GM21737 (cell line): Measurements from ENCODE around the gene LRRN2.
"Not testable (repeated sequence)": the region's sequence is repeated elsewhere in the genome, so short reads cannot be mapped to it uniquely, and the experiment has no call there.

Experiments used
- ATAC-seq: cut with Tn5 transposase; IDR thresholded peaks from one replicate; pipeline ENCODE4 v1.9.1; 2021; ENCODE audit warnings: mild to moderate bottlenecking, moderate library complexity; ENCODE audit not compliant: unreplicated experiment

Gene LRRN2

DNA sequence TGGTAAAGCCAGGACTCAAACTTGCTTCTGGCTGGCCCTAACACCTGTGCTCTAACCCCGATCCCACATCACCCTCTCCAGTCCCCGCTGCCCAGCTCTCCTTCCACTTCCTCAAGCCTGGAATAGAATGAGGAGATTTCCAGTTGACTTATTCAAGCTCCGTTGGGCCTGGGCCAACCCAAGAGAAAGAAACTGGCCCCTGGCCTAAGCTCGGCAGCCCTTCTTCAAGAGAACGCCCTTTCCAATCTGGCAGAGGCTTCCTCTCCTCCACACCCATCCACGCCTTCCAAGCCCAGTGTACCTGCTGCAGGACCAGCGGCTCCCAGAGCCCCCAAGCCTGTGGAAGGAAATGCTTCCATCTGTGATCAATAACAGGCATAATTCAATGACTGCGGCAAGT, 51.9 kb downstream of the LRRN2 start:
- ATAC-seq, result no peak

DNA sequence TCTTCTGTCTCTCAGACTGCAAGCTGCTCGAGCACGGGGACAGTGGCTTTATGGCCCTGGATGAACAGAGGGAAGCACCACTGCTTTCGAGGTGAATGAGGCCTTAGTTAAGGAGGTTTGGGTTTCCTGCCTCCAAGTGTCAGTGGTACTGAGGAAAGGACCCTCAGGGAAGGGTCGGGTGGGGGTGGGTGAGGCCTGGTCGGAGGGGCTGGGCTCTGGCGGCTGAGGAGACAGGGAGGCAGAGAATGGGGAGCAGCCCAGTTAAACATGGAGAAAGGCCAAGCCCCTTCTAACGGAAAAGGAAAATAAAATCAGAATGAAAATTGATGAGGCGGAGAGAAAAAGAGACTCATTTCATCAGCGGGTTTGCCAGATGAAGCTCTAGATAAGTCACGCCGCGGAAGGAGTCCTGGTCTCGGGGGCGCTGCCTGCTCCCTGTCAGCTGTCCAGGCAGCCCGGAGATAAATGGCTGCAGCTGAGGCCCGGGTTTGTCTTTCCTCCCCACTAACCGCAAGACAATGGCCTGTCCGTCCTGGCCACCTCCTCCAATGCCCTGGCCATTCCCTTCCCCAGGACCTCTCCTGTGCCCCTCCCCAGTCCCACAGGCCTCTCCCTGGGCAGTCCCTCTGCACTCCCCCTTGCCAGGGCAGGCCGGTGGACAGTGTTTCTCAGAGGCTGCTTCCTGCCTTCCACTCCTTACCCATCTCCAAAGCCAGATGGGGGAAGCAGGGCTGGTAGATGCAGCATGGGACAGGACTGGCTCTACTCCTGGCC, 55.2 kb downstream of the LRRN2 start:
- ATAC-seq, result no peak

DNA sequence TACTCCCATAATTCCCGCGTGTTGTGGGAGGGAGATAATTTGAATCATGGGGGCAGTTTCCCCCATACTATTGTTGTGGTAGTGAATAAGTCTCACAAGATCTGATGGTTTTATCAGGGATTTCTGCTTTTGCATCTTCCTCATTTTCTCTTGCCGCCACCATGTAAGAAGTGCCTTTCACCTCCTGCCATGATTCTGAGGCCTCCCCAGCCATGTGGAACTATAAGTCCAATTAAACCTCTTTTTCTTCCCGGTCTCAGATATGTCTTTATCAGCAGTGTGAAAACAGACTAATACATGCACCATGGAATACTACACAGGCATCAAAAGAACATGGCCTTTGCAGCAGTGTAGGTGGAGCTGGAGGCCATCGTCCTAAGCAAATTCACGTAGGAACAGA, 56.1 kb downstream of the LRRN2 start:
- not testable (repeated sequence) for ATAC-seq

DNA sequence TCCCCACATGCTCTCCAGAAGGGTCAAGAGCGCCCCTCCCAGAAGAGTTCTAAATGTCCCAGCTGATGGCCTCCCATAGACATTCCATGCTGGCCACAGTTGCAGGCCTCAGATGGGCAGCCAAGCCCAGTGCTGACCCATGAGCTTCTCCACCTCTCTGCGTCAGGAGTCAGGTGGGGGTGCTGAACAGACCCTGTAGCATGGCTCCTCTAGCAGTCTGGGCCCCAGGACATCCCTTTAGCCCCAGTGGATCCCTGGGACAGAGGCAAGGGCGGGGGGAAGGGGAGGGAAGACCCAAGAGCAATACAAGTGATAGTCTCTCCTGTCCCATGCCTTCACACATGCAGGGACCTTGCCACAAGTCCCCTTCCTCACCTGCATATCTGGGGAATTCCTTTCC, 56.7 kb downstream of the LRRN2 start:
- ATAC-seq, result no peak

DNA sequence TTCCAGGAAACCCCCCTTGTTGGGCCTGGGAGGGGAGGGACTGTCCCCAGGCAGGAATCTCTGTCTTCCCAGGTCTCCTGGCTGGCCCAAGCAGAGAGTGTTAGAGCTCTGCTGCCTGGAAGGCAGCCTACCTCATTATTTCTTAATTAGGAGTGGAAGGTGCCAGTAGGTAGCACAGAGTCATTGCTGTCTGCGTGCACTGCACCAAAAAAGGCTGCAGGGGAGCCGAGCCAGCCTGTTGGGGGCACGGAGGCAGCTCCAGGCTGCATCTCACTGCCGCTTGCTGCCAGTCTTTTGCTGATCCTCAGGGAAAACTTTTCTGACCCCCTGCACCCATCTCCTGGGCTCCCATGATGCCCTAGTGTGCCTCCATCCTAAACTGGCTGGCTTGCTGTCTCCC, 58.1 kb downstream of the LRRN2 start:
- no peak for ATAC-seq

DNA sequence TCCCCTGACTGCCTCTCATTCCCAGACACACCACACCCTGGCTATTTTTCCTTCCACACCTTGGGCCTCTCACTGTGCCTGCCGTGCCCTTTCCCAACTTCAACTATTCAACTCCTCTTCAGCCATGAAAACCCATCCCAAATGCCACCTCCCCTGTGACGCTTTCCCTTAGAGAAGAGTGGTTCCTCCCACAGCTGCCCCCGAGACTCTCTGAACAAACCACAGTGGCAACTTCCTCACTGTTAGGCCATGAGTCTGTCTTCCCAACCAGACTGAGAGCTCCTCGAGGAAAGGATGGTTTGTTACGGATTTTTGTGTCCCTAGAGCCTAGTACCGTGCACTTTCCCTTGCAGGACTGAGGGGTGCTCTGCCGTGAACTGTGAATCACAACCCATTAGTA, 59.2 kb downstream of the LRRN2 start:
- no peak for ATAC-seq

DNA sequence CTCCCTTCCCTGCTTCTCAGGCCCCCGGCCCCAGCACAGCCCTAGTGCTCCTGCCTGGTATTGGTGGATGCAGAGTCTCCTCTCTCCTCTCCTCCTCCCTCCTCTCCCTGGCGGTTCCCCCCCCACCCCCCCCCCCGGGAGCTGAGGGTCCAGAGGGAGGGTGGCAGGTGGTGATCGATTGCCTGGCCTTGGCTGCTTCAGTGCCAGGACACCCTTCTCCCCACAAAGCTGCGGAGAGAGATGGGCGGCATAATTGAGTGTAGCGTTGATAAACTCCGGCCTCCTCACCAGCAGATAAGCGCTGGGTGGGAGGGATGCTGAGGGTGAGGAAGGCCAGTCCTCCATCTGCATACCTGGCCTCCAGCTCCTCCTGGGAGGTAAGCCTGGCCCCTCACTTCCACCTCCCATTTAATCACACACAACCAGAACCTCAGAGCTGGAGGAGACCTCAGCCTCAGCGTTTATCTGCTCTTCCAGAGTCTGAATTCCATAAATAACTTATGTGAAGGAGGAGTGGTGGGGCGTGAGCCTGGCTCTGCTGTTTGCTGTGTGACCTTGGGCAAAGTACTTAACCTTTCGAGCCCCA, 60.8 kb downstream of the LRRN2 start:
- ATAC-seq, result no peak

DNA sequence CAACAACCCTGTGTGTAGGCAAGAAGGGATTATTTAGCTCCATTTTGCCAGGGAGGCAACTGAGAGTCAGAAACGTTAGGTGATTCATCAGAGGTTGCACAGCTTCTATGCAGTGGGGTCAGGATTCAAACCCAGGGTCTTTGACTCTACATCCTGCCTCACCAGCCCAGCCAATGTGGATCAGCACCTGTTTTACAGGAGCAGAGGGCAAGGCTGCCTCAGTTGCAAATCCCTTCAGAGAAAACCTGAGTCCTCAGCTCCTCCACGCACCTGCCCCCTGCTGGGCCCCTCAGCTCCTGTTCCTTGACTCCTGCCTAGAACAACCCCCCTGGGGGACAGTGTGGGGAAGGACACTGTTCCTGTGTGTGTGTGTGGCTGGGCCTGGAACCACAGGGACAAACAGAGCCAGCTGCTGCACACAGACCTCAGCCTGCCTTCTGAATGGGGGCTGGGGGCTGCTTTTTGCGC, 61.6 kb downstream of the LRRN2 start:
- ATAC-seq, result no peak

DNA sequence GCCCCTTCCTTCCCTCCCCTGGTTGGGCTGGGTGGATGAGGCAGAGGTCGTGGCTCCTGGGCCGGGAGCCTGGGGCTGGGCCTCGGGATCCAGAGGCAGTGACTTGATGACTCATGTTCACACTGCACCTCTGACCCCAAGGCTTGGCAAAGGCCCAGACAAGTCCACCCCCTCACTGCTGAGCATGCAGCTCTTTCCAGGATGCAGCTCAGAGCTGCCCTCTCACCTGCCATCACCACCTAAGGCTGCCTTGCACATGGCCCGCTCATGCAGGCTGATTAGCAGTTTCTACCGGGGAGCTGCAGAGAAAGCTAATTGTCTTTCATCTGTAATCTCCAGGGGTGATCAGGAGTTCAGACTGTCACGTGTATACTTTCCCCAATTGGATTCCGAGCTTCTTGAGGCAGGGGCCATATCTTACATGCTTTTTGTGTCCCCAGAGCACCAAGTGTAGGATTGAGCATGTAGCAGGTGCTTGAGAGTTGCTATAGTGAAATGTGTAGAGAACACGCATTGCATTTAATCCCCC, 62.1 kb downstream of the LRRN2 start:
- ATAC-seq, result no peak

DNA sequence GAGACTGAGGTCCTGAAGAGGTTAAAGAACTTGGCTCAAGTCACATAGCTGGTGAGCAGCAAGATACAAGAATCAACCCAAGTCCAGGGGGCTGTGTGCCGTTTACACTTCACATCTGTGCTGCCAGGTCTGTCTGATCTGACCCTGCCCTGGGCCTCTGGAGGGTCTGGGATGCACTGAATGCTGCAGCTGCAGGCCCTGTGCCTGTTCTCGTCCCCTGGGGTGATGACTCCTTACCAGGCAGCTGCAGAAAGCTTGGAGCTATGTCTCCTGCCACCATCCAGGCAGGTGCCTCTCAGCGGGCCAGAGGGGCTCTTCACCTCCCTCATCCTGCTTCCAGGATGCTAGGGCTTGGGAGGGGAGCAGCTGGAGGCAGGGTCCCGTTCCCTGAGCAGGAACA, 63.5 kb downstream of the LRRN2 start:
- no peak for ATAC-seq

DNA sequence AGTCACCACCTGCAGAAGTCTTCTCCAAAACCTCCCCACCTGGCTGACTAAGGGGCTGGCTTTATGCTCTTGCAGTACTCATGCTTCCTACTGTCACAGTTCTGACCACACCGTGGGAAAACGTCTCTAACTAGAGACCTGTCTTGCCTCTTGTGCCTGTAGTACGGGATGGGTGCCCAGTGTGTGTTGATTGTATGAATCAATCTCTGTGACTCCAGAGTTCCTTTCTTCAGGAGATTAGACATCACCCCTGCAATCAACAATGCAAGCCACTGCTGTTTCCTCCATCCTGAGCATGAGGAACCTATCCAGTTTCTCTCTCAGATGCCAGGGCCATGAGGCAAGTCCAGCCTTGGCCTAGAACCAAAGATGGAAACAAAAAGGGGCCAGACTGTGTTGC, 64.1 kb downstream of the LRRN2 start:
- ATAC-seq, result no peak

DNA sequence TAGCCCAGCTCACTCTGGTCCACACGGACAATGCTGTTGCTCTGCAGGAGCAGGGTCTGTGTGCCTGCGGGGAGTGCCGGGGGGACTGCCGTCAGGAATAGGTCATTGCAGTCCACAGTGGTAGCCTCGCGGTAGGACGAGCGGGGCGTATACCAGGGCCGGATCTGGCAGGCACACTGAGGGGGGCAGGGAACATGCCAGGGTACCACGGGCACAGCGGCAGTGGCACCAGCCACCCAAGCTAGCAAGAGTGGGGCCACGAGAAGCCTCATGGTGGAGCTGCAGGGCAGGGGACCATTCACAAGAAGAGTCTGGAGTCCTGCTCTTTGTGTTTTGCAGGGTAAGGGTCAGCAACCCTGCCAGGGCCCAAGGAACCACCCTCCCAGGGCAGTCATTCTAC, 65.8 kb downstream of the LRRN2 start:
- ATAC-seq, result no peak

DNA sequence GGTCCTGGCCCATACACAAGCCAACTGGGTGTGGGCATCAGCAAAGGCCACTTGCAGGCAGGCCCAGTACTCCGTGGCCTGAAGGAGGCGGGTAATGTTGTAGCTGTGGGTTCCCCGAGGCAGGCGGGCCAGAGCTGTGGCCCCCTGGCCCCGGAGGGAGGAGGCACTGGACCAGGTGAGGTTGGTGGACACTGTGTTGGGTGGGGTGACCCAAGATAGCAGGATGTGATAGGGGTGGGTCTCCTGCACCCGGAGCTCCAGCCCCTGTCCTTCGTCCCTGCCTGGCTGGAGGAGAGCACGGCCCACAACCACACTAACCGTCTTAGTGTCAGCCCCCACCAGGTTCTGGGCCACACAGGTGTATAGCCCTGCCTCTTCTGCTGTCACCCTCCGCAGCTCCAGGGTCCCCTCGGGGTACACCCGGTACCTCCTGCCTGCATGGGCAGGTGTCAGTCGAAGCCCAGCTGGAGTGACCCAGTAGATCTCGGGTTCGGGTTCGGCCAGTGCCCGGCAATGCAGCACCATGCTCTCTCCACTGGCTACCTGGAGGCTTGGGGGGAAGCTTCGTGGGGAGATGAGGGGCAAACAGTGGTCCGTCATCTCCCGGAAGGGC, 67.3 kb downstream of the LRRN2 start:
- ATAC-seq, result no peak

DNA sequence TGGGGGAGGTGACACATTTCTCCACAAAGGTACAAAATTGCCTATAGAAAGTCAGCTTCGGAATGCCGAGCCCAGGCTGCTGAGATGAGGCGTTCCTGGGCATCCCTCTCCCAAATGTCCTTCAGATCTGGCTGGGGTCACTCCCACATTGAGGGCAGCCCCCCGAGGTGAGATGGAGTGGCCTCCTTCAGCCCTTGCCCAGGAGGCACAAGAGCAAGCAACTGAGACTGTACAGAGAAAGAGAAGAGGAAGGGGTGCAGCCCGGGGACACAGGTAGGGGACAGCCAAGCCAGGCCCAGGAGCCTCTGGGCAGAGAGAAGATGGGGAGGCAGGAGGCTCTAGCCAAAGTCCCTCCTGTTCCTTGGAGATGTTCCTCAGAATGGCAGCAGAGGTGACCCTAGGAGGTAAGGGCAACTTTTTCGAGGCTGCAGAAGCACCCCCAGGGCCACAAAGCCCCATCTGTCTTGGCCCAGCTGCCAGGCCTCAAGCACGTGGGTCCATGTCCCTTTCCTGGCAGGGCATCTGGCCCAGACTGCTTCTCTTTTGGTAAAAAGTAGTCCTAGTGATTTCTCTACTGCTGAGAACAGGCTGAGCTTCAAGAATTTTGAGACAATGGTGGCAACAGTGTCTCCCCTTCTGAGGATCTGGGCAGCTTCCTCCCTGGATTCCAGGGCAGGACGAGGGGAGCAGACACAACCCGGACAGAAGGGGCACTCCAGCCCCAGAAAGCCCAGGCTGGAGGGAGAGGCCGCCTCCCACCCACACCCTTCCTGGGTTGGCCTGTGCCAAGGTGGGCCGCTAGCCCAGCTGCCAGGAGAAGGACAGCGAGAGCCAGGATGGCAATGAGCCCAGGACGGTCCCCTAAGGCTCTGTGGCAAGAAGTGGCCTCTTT, 68.0 kb downstream of the LRRN2 start:
- ATAC-seq, result no peak

DNA sequence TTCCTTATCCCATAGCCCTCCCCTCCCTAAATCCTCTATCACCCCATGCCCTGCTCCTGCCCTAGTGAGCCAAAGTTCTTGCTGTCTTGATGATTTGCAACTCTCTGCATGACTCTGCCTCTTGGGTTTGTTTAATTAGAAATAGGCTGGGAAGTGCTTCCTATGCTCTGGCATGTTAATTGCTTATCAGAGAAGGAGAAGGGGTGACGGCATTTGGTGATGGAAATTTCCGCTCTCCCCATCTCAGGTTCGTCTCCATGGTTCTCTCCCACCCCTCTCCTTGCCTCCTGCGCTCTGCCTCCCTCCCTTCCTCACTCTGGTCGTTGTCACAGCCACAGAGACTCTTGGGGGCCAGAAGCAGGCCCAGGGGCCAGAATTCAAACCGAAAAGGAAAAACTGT, 68.9 kb downstream of the LRRN2 start:
- no peak for ATAC-seq

DNA sequence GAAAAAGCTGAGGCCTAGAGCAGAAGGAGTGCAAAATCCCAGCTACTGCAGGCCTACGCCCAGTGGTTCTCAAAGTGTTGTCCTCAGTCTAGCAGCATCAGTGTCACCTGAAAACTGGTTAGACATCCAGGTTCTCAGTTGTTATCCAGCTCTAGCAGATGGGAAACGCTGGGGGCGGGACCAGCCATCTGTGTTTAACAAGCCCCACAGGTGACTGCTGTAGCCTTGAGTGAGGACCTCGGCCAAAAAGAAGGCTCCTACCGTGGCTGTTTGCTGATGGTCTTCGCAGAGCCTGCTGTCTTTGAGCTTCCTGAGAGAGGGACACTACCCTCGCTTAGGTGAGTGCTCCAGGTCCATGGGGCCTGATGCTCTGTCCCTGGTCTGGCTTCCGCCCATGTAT, 69.7 kb downstream of the LRRN2 start:
- no peak for ATAC-seq

DNA sequence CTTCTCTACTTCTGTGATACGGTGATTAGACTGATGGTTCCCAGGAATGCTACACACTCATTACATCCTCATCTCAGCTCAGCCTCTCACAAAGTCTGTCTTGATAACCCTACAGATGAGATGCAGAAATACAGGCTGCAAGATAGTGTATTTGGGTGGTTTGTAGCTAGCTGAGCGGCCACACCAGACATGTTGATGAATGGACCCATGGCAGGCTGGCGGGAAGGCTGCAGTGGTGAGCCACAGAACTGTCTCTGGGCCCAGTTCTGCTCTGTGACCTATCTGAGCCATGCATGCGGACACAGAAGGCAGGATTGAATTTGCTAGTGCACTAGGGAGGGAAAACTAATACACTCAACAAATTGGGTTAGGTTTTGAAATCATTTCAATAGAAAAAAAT, 71.9 kb downstream of the LRRN2 start:
- no peak for ATAC-seq

DNA sequence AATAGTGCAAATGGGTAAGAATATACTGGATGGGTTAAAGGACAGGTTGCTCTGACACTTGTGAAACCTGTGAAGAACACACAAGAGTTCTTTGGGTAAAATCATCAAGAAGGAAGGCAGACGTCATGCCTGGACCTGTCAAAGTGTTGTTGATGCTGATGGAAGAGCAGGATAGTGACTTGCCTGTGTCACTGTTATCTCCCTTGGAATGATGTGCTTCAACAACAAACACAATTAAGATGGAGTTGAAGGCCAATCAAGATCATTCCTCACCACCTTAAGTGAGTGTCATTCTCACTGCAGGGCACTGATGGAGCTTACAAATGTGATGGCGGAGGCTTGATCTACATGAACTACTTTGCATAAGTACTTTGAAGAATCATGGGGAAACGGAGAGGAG, 73.2 kb downstream of the LRRN2 start:
- no peak for ATAC-seq

DNA sequence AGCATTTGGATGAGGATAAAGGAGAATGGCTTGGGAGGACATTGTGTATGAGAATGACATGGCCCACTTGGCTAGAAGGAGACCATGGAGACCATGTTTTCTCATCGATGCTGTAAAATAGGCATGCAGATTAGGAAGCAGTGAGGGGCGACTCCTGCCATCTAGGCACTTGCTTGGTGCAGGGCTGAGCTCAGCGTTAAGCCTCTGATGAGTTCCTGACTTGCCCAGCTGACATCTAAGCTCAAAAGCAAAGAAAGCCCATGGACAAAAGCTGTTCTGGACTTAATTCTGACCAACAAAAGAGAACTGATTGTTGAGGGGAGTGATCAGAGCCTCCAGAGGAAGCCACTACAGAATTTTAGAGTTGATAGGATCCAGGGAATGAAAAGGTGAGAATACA, 74.5 kb downstream of the LRRN2 start:
- ATAC-seq, result no peak

DNA sequence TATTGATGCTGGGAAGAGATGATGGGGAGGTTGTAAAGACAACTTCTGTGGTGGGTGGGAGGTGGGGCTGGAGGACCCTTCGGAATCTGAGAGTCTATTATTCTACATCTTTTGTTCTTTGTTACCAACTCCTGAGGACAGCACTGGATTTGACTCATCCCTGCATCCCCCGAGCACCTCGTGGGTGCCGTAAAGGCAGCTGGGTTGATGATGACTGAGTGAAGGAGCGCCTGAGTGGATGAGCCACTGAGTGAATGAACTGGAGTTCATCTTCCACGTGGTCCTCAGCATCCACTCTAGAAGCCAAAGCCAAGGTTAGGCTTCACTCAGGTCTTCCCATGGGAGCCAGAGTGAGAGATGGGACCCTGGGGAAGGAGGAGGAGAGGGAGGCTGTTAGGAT, 77.6 kb downstream of the LRRN2 start:
- no peak for ATAC-seq

DNA sequence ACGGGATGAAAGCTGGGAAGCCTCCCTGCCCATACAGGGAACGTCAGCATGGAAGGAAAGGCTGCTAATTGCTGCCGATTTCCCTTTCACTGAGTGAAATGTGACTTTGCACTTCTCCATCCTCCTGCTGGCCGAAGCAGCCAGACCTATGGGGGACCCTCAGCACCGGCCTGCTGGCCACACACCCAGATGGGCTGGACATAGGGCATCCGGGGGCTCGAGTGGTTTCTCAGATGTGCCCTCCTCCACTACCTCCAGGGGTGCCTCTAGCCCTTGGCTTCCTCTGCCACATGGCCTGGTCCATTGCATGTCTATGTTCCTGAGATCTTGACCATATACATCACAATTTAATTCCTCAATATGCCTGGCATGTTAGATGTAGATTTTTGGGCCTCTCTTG, 79.7 kb downstream of the LRRN2 start:
- no peak for ATAC-seq
